Activated CD8-positive, alpha-beta memory T cell treated with anti-CD3 and anti-CD28 coated beads, Interleukin-2, amount 50 U/mL, for 48 hours (primary cell): ENCODE measurements around the gene MED17.

ENCODE experiments used
- DNase-seq: peaks from one replicate; pipeline ENCODE4 v3.0.0-alpha.2; 2020

Gene MED17

GRCh38 chr11:93817426-93818348 is 33.6 kb downstream of the MED17 start:
- no peak for DNase-seq

GRCh38 chr11:93819966-93820695 is 36.0 kb downstream of the MED17 start:
- no peak for DNase-seq

GRCh38 chr11:93820847-93821246 is 36.8 kb downstream of the MED17 start:
- DNase-seq: no peak

- DNase-seq: no peak
Observed at GRCh38 chr11:93821617-93822016, 37.5 kb downstream of the MED17 start.

GRCh38 chr11:93822359-93822758 is 38.3 kb downstream of the MED17 start:
- no peak for DNase-seq

- no peak for DNase-seq
Observed at GRCh38 chr11:93823210-93823609, 39.1 kb downstream of the MED17 start.

- DNase-seq: no peak
Observed at GRCh38 chr11:93827363-93827762, 43.3 kb downstream of the MED17 start.

GRCh38 chr11:93829598-93829997 is 45.5 kb downstream of the MED17 start:
- DNase-seq: no peak

GRCh38 chr11:93831343-93832127 is 47.5 kb downstream of the MED17 start:
- DNase-seq: no peak

GRCh38 chr11:93832780-93833179 is 48.7 kb downstream of the MED17 start:
- DNase-seq: no peak

GRCh38 chr11:93838967-93839366 is 54.9 kb downstream of the MED17 start:
- no peak for DNase-seq

- DNase-seq: no peak
Observed at GRCh38 chr11:93840180-93840579, 56.1 kb downstream of the MED17 start.

- no peak for DNase-seq
Observed at GRCh38 chr11:93840981-93841380, 56.9 kb downstream of the MED17 start.

- no peak for DNase-seq
Observed at GRCh38 chr11:93841446-93841845, 57.4 kb downstream of the MED17 start.

GRCh38 chr11:93842034-93842433 is 58.0 kb downstream of the MED17 start:
- no peak for DNase-seq

- DNase-seq: no peak
Observed at GRCh38 chr11:93842461-93842860, 58.4 kb downstream of the MED17 start.

- no peak for DNase-seq
Observed at GRCh38 chr11:93843906-93844305, 59.8 kb downstream of the MED17 start.

- no peak for DNase-seq
Observed at GRCh38 chr11:93844568-93844967, 60.5 kb downstream of the MED17 start.

- no peak for DNase-seq
Observed at GRCh38 chr11:93845181-93846092, 61.4 kb downstream of the MED17 start.

GRCh38 chr11:93846411-93846810 is 62.3 kb downstream of the MED17 start:
- no peak for DNase-seq

- no peak for DNase-seq
Observed at GRCh38 chr11:93849201-93849600, 65.1 kb downstream of the MED17 start.
